AG04450 (cell line): Measurements from ENCODE around the gene ARL15. TPM values are rescaled to one million over a fixed set of nuclear protein-coding genes. Genes with fewer than 3 reads are reported as not detected.
"Not testable (repeated sequence)": the region's sequence is repeated elsewhere in the genome, so short reads cannot be mapped to it uniquely, and the experiment has no call there.

Experiments used
- CTCF ChIA-PET: fragments of 300-600, 350-600 bp; formaldehyde crosslinking; extraction: SDS; loops from one replicate; lab custom pipeline; 2022; ENCODE audit warnings: antibody characterized with exemption, inconsistent platforms; lab: Charles Lee
- POLR2A ChIA-PET: fragments of 350-600 bp; formaldehyde crosslinking; extraction: SDS; loops from one replicate; lab custom pipeline; 2021; ENCODE audit warnings: antibody characterized with exemption, inconsistent platforms; lab: Yijun Ruan, JAX
- DNase-seq: peaks from one replicate; pipeline ENCODE4 v3.0.0-alpha.2; 2011; ENCODE audit warnings: low read depth, low spot score
- H3K27ac ChIP-seq: one replicate; pipeline ENCODE4 v1.5.1; 2012; ENCODE audit warnings: low read depth, low read length, control low read depth
- H3K27me3 ChIP-seq: one replicate; pipeline ENCODE4 v1.6.0; 2012; ENCODE audit warnings: low read length; ENCODE audit not compliant: control insufficient read depth, insufficient read depth
- H3K4me3 ChIP-seq: 2 replicates; pipeline ENCODE4 v1.5.1; 2011; ENCODE audit warnings: mild to moderate bottlenecking, low read depth, low read length, control low read depth
- H3K9me3 ChIP-seq: 2 replicates; pipeline ENCODE4 v1.5.1; 2012; ENCODE audit warnings: low read length; ENCODE audit not compliant: control insufficient read depth, insufficient read depth
- polyA minus RNA-seq: library from RNA; depleted of rRNA, polyadenylated mRNA; stranded (reverse); fragments of >200 nt; gene quantifications from 2 replicates; pipeline ENCODE4 v1.2.3, GENCODE V29; 2011; rRNA and poly(A)+ RNA removed
- polyA plus RNA-seq: library from polyadenylated mRNA; depleted of rRNA; stranded (reverse); fragments of >200 nt; gene quantifications from 2 replicates; pipeline ENCODE4 v1.2.3, GENCODE V29; 2011; rRNA removed
- TF ChIP-seq, protein P1 (sequence below): IDR thresholded peaks from 2 replicates; pipeline ENCODE4 v1.5.1; 2011; ENCODE audit warnings: low read depth, low read length, control low read depth, inconsistent platforms

Gene ARL15
- polyA plus RNA-seq: 16.0 and 17.1 TPM in 2 replicates
- polyA minus RNA-seq: 28.8 and 36.8 TPM in 2 replicates

DNA sequence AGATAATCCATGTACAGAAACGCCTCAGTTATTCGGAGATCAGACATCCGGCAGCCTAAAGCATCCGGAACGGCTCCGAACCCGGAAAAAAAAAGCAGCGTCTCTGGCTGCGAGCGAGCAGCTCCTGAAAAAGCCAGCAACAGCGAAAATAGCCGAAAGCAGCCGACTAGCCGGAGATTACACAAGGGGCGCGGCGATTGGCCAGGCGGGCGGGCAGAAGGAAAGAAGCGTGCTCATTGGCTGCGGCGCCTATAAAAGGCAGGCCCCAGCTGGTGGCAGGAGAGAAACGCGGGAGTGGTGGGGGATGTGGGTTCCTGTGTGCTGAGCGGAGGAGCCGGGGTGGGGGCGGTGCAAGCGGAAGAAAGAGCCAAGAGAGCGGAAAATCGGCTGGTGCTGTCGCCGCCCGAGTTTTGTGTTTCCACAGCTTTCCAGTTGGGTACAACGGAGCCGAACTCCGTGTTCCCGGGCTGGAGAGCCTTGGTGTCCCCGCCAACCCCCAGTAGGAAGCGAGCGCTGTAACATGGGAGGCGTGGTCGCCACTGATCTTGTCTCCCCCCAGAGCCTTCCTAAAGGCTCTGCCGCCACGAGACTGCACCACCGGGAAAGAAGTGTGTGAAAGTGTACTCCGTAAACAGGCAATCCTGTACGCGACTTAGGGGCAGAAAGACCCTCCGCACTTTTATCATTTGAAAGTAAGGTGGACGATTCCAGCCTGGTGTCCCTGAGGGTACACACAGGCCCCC is at the start of gene ARL15:
TSS of gene ARL15 (minus strand) at position 141 of the 743 bp plus-strand sequence.
- POLR2A ChIA-PET: interaction anchor here (0.5 to 2.4 kb wide), 37 partner anchors 9 to 1078 kb away, joined by 3 to 22 read pairs (median 4); partner anchors contain the start of gene GPX8
- Histone ChIP-seq H3K4me3 (peak within 1 kb of the TSS; percentile 88), H3K9me3 (no peaks in the 10 kb centered on the region; the same call in 1 of the 2 replicates), H3K27ac (peak within 1 kb of the TSS; percentile 81), H3K27me3 (peaks cover 3% of the 10 kb centered on the region)
- DNase-seq: peak; percentile 93
- TF ChIP-seq, protein P1, sequence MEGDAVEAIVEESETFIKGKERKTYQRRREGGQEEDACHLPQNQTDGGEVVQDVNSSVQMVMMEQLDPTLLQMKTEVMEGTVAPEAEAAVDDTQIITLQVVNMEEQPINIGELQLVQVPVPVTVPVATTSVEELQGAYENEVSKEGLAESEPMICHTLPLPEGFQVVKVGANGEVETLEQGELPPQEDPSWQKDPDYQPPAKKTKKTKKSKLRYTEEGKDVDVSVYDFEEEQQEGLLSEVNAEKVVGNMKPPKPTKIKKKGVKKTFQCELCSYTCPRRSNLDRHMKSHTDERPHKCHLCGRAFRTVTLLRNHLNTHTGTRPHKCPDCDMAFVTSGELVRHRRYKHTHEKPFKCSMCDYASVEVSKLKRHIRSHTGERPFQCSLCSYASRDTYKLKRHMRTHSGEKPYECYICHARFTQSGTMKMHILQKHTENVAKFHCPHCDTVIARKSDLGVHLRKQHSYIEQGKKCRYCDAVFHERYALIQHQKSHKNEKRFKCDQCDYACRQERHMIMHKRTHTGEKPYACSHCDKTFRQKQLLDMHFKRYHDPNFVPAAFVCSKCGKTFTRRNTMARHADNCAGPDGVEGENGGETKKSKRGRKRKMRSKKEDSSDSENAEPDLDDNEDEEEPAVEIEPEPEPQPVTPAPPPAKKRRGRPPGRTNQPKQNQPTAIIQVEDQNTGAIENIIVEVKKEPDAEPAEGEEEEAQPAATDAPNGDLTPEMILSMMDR: no peak
- CTCF ChIA-PET: interaction anchor here (0.6 to 3.0 kb wide), 7 partner anchors 12 to 920 kb away, joined by 3 to 18 read pairs (median 5); no protein-coding TSS in a partner anchor

DNA sequence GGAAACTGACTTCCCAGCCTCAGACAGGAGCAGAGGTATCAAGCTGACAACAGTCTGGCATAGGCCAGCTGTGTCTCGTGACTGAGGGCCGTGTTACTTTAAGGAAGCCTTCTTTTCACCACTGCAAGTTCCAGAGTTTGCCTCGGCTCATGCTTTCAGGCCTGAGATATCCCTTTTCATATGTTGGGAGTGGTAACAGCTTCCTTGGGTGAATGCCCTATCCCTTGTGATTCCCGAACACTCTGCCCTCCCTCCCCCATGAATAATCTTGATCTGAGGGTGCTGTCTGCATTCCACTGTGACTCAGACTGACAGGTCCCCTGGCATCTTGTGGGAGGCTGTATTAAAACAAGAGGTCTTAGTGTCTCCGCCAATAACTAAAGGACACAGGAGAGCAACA is 49.7 kb upstream of the ARL15 start:
- Histone ChIP-seq H3K27me3 (peaks cover 7% of the 10 kb centered on the region), H3K4me3 (no peak overlapping the region), H3K27ac (no peak overlapping the region), H3K9me3 (no peaks in the 10 kb centered on the region)
- TF ChIP-seq, protein P1: no peak
- CTCF ChIA-PET: interaction anchor here (1.7 kb wide), 1 partner anchor 59 kb away, joined by 5 read pairs; no protein-coding TSS in a partner anchor
- POLR2A ChIA-PET: interaction anchor here (0.8 kb wide), 1 partner anchor 50 kb away, joined by 6 read pairs; the partner anchor contains the start of gene ARL15
- no peak for DNase-seq

DNA sequence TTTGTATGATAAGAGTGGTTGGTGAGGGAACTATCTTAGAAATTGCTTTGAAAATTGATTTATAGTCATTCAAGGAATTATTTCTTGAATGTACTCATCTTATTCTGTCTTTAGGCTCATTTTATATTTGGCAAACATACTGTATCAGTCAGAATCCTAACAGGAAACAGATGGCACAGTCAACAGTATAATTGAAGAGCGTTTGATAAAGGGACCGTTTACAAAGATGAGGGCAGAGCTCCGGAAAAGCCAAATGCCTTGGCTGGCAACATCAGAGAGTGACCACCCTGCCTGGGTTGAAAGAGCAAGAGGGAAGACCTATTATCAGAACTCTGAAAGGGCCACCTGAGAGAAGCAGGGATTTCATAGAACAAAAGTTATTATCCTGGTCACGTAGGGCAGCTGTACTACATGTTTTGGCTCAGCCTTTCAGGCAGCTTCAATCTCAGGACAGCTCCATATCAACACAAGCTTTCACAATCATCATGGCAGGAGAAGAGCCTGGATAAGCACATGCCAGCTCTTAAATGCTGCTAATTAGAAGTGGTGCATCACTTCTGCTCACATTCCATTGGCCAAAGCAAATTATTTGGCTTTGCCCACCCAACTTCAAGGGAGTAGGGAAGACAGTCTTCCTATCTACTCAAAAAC is 47.2 kb upstream of the ARL15 start:
- no peak overlapping the region for H3K27ac ChIP-seq

DNA sequence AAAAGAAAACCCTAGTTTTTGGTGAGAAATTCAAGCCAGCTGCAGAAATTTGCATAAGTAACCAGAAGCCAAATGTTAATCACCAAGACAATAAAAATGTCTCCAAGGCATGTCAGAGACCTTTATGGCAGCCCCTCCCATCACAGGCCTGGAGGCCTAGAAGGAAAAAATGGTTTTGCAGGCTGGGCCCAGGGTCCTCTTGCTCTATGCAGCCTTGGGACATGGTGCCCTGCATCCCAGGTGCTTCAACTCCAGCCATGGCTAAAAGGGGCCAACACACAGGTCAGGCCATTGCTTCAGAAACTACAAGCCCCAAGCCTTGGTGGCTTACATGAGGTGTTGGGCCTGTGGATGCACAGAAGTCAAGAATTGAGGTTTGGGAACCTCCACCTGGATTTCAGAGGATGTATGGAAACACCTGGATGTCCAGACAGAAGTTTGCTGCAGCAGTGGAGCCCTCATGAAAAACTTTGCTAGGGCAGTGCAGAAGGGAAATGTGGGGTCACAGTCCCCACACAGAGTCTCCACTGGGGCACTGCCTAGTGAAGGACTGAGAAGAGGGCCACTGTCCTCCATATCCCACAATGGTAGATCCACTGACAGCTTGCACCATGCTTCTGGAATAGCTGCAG is 43.7 kb upstream of the ARL15 start:
- H3K9me3 ChIP-seq, DNase-seq, H3K4me3 ChIP-seq, H3K27me3 ChIP-seq, CTCF ChIA-PET, POLR2A ChIA-PET, H3K27ac ChIP-seq: not testable (repeated sequence)

More for the DNA sequence above, 47.2 kb upstream of the ARL15 start:
- Histone ChIP-seq H3K9me3 (peaks cover 6% of the 10 kb centered on the region; the same call in 1 of the 2 replicates), H3K27me3 (peaks cover 4% of the 10 kb centered on the region), H3K4me3 (no peak overlapping the region)
- TF ChIP-seq, protein P1: no peak
- no peak for DNase-seq
- CTCF ChIA-PET: no interaction called here
- POLR2A ChIA-PET: no interaction called here

DNA sequence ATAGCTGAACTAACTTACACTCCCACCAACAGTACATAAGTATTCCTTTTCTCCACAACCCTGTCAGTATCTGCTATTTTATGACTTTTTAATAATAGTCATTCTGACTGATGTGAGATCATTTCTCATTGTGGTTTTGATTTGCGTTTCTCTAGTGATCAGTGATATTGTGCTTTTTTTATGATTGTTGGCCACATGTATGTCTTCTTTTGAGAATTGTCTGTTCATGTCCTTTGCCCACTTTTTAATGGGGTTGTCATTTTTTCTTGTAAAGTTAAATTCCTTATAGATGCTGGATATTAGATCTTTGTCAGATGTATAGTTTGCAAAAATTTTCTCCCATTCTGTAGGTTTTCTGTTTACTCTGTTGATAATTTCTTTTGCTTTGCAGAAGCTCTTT is 42.2 kb upstream of the ARL15 start:
- not testable (repeated sequence) for H3K27me3 ChIP-seq, H3K27ac ChIP-seq, DNase-seq, H3K9me3 ChIP-seq, H3K4me3 ChIP-seq
- ChIA-PET CTCF (interaction anchor here (0.8 kb wide), 1 partner anchor 67 kb away, joined by 3 read pairs; no protein-coding TSS in a partner anchor), POLR2A (interaction anchor here (1.0 kb wide), 1 partner anchor 42 kb away, joined by 3 read pairs; the partner anchor contains the start of gene ARL15)
